ENCODE data around the gene BEND6. TPM values are rescaled to one million over a fixed set of nuclear protein-coding genes. Genes with fewer than 3 reads are reported as not detected.

The BEND6 gene
- total RNA-seq, 1 experiment from 2014 or later: 8.0 TPM

GRCh38 chr6:57048577-57048976 lies 93.7 kb downstream of the BEND6 start:
- ChIA-PET POLR2A (no interaction called here), CTCF (no interaction called here)
- Histone ChIP-seq H3K9me3 (ENCODE audit: control insufficient read depth, insufficient read depth, low read depth, low read length) (no peaks in the 10 kb centered on the region), H3K36me3 (ENCODE audit: control insufficient read depth, insufficient read depth, low read length) (peaks cover 32% of the 10 kb centered on the region), H3K27ac (ENCODE audit: low read length) (peak overlapping the region; percentile 12; the same call in 1 of the 2 replicates), H3K4me3 (ENCODE audit: low read depth in 2 of 2, low read length in 2 of 2) (0 out of 4 replicates have a peak overlapping the region, but pooled peaks of 1 of the 2 experiments have one; percentile 1), H3K4me1 (ENCODE audit: control insufficient read depth, insufficient read depth, low read length) (peaks cover 6% of the 10 kb centered on the region), H3K27me3 (ENCODE audit: control insufficient read depth, insufficient read depth, low read length) (no peaks in the 10 kb centered on the region)
- TF ChIP-seq SIN3A (IDR thresholded peaks at IDR 0.05; ENCODE audit: borderline replicate concordance, insufficient read depth, low read depth, low read length) (no peak), POLR2AphosphoS5 (IDR thresholded peaks at IDR 0.05; ENCODE audit: low read depth, low read length) (no peak), TCF7L2 (IDR thresholded peaks at IDR 0.05; ENCODE audit: low read depth, low read length) (no peak), CTCF (IDR thresholded peaks at IDR 0.05) (no peak)
- TF ChIP-seq, protein P1, sequence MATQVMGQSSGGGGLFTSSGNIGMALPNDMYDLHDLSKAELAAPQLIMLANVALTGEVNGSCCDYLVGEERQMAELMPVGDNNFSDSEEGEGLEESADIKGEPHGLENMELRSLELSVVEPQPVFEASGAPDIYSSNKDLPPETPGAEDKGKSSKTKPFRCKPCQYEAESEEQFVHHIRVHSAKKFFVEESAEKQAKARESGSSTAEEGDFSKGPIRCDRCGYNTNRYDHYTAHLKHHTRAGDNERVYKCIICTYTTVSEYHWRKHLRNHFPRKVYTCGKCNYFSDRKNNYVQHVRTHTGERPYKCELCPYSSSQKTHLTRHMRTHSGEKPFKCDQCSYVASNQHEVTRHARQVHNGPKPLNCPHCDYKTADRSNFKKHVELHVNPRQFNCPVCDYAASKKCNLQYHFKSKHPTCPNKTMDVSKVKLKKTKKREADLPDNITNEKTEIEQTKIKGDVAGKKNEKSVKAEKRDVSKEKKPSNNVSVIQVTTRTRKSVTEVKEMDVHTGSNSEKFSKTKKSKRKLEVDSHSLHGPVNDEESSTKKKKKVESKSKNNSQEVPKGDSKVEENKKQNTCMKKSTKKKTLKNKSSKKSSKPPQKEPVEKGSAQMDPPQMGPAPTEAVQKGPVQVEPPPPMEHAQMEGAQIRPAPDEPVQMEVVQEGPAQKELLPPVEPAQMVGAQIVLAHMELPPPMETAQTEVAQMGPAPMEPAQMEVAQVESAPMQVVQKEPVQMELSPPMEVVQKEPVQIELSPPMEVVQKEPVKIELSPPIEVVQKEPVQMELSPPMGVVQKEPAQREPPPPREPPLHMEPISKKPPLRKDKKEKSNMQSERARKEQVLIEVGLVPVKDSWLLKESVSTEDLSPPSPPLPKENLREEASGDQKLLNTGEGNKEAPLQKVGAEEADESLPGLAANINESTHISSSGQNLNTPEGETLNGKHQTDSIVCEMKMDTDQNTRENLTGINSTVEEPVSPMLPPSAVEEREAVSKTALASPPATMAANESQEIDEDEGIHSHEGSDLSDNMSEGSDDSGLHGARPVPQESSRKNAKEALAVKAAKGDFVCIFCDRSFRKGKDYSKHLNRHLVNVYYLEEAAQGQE (IDR thresholded peaks at IDR 0.05; ENCODE audit: insufficient read depth in 1 of 2, low read depth in 2 of 2, low read length in 1 of 2): no peak
- ATAC-seq (no peak), DNase-seq (ENCODE audit: low read depth, low spot score) (no peak)
- no TSS peak for BruUV-seq (replicated peaks)
- intact Hi-C loops (cut with micrococcal nuclease; ENCODE audit: unreplicated experiment): no loop called here
- in situ Hi-C loops (cut with HindIII; ENCODE audit: low pct_unique_long_range_greater_than_20kb, low sequenced_read_pairs): no loop called here

- Histone ChIP-seq H3K9me3 (ENCODE audit: control insufficient read depth, insufficient read depth, low read depth, low read length) (no peaks in the 10 kb centered on the region), H3K27me3 (ENCODE audit: control insufficient read depth, insufficient read depth, low read length) (no peaks in the 10 kb centered on the region), H3K27ac (ENCODE audit: low read length) (no peak overlapping the region), H3K4me3 (ENCODE audit: low read depth in 2 of 2, low read length in 2 of 2) (no peak overlapping the region), H3K36me3 (ENCODE audit: control insufficient read depth, insufficient read depth, low read length) (no peaks in the 10 kb centered on the region), H3K4me1 (ENCODE audit: control insufficient read depth, insufficient read depth, low read length) (no peaks in the 10 kb centered on the region)
- 0 out of 2 replicates have a peak, but pooled peaks have one; percentile 45 for ATAC-seq
- TF ChIP-seq CTCF (IDR thresholded peaks at IDR 0.05) (no peak), TCF7L2 (IDR thresholded peaks at IDR 0.05; ENCODE audit: low read depth, low read length) (no peak), SIN3A (IDR thresholded peaks at IDR 0.05; ENCODE audit: borderline replicate concordance, insufficient read depth, low read depth, low read length) (no peak), POLR2AphosphoS5 (IDR thresholded peaks at IDR 0.05; ENCODE audit: low read depth, low read length) (no peak)
- TF ChIP-seq, protein P1 (IDR thresholded peaks at IDR 0.05; ENCODE audit: insufficient read depth in 1 of 2, low read depth in 2 of 2, low read length in 1 of 2): no peak
- no peak for DNase-seq (ENCODE audit: low read depth, low spot score)
- intact Hi-C loops (cut with micrococcal nuclease; ENCODE audit: unreplicated experiment): no loop called here
- BruUV-seq (replicated peaks): no TSS peak
- CTCF ChIA-PET: no interaction called here
- in situ Hi-C loops (cut with HindIII; ENCODE audit: low pct_unique_long_range_greater_than_20kb, low sequenced_read_pairs): no loop called here
- POLR2A ChIA-PET: no interaction called here
Observed at GRCh38 chr6:57063847-57064246, 108.9 kb downstream of the BEND6 start.
